Fibroblast of lung (primary cell): ENCODE results near the gene LIPH. TPM values are rescaled to one million over a fixed set of nuclear protein-coding genes. Genes with fewer than 3 reads are reported as not detected.
"Not testable (repeated sequence)": the region's sequence is repeated elsewhere in the genome, so short reads cannot be mapped to it uniquely, and the experiment has no call there.

ENCODE experiments used
- DNase-seq, 2 donors: peaks; one replicate each; pipeline versions ENCODE4 v3.0.0 to v3.0.0-alpha.2; 2010; ENCODE audit warnings: low read depth in 2 of 2
- H2AFZ ChIP-seq: 2 replicates; pipeline ENCODE4 v1.5.1; 2012; ENCODE audit warnings: low read length, control low read depth, inconsistent platforms
- H3K27ac ChIP-seq: 2 replicates; pipeline ENCODE4 v1.5.1; 2011; ENCODE audit warnings: low read length, control low read depth; ENCODE audit not compliant: insufficient read depth
- H3K27me3 ChIP-seq: 2 replicates; pipeline ENCODE4 v1.5.1; 2011; ENCODE audit warnings: mild to moderate bottlenecking, low read length; ENCODE audit not compliant: control insufficient read depth, insufficient read depth
- H3K36me3 ChIP-seq: 2 replicates; pipeline ENCODE4 v1.5.1; 2011; ENCODE audit warnings: low read length; ENCODE audit not compliant: control insufficient read depth, insufficient read depth
- H3K4me1 ChIP-seq: 2 replicates; pipeline ENCODE4 v1.5.1; 2011; ENCODE audit warnings: low read length; ENCODE audit not compliant: control insufficient read depth, insufficient read depth; ENCODE audit errors: extremely low read depth
- H3K4me2 ChIP-seq: 2 replicates; pipeline ENCODE4 v1.5.1; 2011; ENCODE audit warnings: low read length, control low read depth; ENCODE audit not compliant: insufficient read depth; ENCODE audit errors: extremely low read depth
- H3K4me3 ChIP-seq, 4 experiments: fragments of 200-600 bp in 1 of 4; sonication (generic) in 1 of 4; replicated peaks in 1 of 4; 2 replicates each; pipeline ENCODE4 v1.5.1; 2011 to 2016; ENCODE audit warnings: low read length in 4 of 4, low read depth in 3 of 4, mild to moderate bottlenecking in 3 of 4, control low read depth in 2 of 4, inconsistent platforms in 1 of 4, mixed read lengths in 1 of 4; ENCODE audit not compliant: insufficient read depth in 1 of 4; ENCODE audit errors: control extremely low read depth in 1 of 4
- H3K79me2 ChIP-seq: 2 replicates; pipeline ENCODE4 v1.5.1; 2012; ENCODE audit warnings: mild to moderate bottlenecking, low read length, inconsistent platforms; ENCODE audit not compliant: control insufficient read depth, insufficient read depth
- H3K9ac ChIP-seq: 2 replicates; pipeline ENCODE4 v1.5.1; 2011; ENCODE audit warnings: mild to moderate bottlenecking, low read length, control low read depth; ENCODE audit not compliant: insufficient read depth
- H3K9me3 ChIP-seq: 2 replicates; pipeline ENCODE4 v1.5.1; 2012; ENCODE audit warnings: low read depth, low read length; ENCODE audit not compliant: control insufficient read depth, insufficient read depth
- H4K20me1 ChIP-seq: 2 replicates; pipeline ENCODE4 v1.5.1; 2011; ENCODE audit warnings: low read length; ENCODE audit not compliant: control insufficient read depth, insufficient read depth; ENCODE audit errors: extremely low read depth
- CTCF ChIP-seq, 2 donors: IDR thresholded peaks in 1 of 2; conservative IDR thresholded peaks in 1 of 2; 1 replicate in 1 of 2; 2 replicates in 1 of 2; pipeline ENCODE4 v1.5.1; 2011 to 2012; ENCODE audit warnings: low read length in 2 of 2, control low read depth in 1 of 2, inconsistent platforms in 1 of 2, low read depth in 1 of 2, mild to moderate bottlenecking in 1 of 2
- EZH2 ChIP-seq: IDR thresholded peaks from 2 replicates; pipeline ENCODE4 v1.5.1; 2012; ENCODE audit warnings: low read length, control low read depth, mild to moderate bottlenecking; ENCODE audit errors: missing control alignments
- polyA plus RNA-seq, 2 donors: library from polyadenylated mRNA; depleted of rRNA in 1 of 2; stranded (reverse) in 1 of 2; unstranded in 1 of 2; fragments of >200 nt; gene quantifications; 2 replicates each; pipeline ENCODE4 v1.2.1, GENCODE V29; 2011 to 2012; ENCODE audit warnings: missing spikeins in 1 of 2
- total RNA-seq: library from RNA; depleted of rRNA; stranded (reverse); fragments of >200 nt; gene quantifications from 2 replicates; pipeline ENCODE4 v1.2.1, GENCODE V29; 2014

The LIPH gene
- total and polyA plus RNA-seq, 2 donors (not counting 1 experiment from before 2014, with no cell fraction given), result 0.32 TPM; not detected in 1

DNA sequence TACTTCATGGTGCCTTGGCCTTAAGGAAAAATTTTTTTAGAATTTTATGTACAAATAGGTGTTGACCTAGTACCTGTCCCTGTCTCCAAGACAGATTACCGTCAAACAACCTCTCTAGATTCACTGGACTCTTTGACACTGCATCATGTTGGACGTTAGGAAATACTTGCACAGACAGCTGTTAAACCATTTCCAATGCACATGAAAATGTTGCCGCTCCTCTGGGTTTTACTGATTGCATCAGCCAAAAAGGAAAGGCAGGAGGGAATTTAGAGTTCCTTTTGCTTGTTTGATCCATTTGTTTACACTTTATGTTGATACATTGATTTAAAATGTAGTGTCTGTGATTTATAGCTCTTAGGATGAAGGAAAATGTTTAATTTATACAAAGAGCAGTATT, 68.1 kb downstream of the LIPH start:
- Histone ChIP-seq H3K4me2 (no peak overlapping the region), H3K79me2 (no peaks in the 10 kb centered on the region), H3K9me3 (no peaks in the 10 kb centered on the region), H3K27ac (no peak overlapping the region), H3K9ac (no peak overlapping the region), H3K4me1 (no peaks in the 10 kb centered on the region), H3K27me3 (no peaks in the 10 kb centered on the region), H3K4me3 (no peak overlapping the region), H3K36me3 (peaks cover 2% of the 10 kb centered on the region), H4K20me1 (no peaks in the 10 kb centered on the region), H2AFZ (no peak overlapping the region)
- no peak for TF ChIP-seq EZH2
- no peak for TF ChIP-seq CTCF (conservative IDR thresholded peaks at IDR 0.05 in 1 of 2, IDR thresholded peaks at IDR 0.05 in 1 of 2; ENCODE audit: low read depth in 1 of 2, low read length in 2 of 2)
- no peak for DNase-seq

DNA sequence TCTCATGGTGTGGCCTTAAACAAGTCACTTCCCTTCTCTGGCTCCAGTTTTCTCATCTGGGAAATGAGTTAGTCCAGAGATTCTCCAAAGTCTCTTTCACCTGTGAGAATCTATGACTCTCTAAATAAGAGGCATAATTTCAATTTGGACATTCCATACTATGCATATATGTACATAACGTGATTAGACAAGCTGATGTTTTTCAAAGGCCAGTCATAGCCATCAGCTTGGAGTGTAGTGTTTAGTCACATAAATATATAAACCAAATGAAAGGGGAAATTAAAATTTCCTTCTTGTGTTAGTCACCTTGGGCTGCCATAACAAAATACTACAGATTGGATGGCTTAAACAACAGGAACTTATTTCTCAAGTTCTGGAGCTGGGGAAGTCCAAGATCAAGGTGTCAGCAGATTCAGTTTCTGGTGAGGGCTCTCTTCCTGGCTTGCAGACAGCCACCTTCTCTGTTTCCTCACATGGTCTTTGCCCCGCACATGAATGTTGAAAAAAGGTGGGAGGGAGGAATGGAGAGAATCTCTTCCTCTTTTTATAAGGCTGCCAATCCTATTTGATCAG, 72.9 kb downstream of the LIPH start:
- Histone ChIP-seq H3K4me3 (no peak overlapping the region), H3K27ac (no peak overlapping the region), H3K27me3 (no peaks in the 10 kb centered on the region), H3K79me2 (no peaks in the 10 kb centered on the region), H4K20me1 (no peaks in the 10 kb centered on the region), H2AFZ (no peak overlapping the region), H3K4me1 (no peaks in the 10 kb centered on the region), H3K9ac (no peak overlapping the region), H3K36me3 (no peaks in the 10 kb centered on the region), H3K9me3 (no peaks in the 10 kb centered on the region), H3K4me2 (no peak overlapping the region)
- no peak for DNase-seq
- TF ChIP-seq CTCF (conservative IDR thresholded peaks at IDR 0.05 in 1 of 2, IDR thresholded peaks at IDR 0.05 in 1 of 2; ENCODE audit: low read depth in 1 of 2, low read length in 2 of 2), result no peak
- TF ChIP-seq EZH2, result no peak

GRCh38 chr3:185477316-185477715, 75.1 kb downstream of the LIPH start:
- Histone ChIP-seq H3K27ac (no peak overlapping the region), H3K27me3 (no peaks in the 10 kb centered on the region), H4K20me1 (no peaks in the 10 kb centered on the region), H3K4me1 (no peaks in the 10 kb centered on the region), H3K9me3 (no peaks in the 10 kb centered on the region), H3K36me3 (peaks cover 2% of the 10 kb centered on the region), H3K4me2 (no peak overlapping the region), H3K9ac (no peak overlapping the region), H2AFZ (no peak overlapping the region), H3K4me3 (no peak overlapping the region), H3K79me2 (no peaks in the 10 kb centered on the region)
- TF ChIP-seq CTCF (conservative IDR thresholded peaks at IDR 0.05 in 1 of 2, IDR thresholded peaks at IDR 0.05 in 1 of 2; ENCODE audit: low read depth in 1 of 2, low read length in 2 of 2) (no peak), EZH2 (no peak)
- no peak for DNase-seq

DNA sequence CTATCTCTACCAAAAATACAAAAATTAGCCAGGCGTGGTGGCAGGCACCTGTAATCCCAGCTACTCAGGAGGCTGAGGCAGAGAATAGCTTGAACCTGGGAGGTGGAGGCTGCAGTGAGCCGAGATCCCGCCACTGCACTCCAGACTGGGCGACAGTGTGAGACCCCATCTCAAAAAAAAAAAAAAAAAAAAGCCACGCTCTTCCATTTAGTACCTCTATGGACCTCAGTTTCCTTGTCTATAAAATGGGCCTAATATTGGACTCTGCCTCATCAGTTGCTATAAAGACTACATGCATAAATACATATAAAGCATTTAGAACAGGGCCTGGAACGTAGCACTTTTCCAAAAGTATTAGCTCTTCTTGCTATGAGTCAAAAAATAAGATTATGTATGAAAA, 77.5 kb downstream of the LIPH start:
- not testable (repeated sequence) for H3K4me2 ChIP-seq, H4K20me1 ChIP-seq, H3K9me3 ChIP-seq, H3K36me3 ChIP-seq, H3K9ac ChIP-seq, H3K27me3 ChIP-seq, H3K27ac ChIP-seq, DNase-seq, H3K4me3 ChIP-seq, H3K4me1 ChIP-seq, H3K79me2 ChIP-seq, H2AFZ ChIP-seq
